CD4-positive, alpha-beta T cell treated with Interferon alpha-2 for 1 hour (primary cell): ENCODE results near the gene TNK2.
"Not testable (repeated sequence)": the region's sequence is repeated elsewhere in the genome, so short reads cannot be mapped to it uniquely, and the experiment has no call there.

Experiments used
- DNase-seq, 2 donors: peaks; one replicate each; pipeline ENCODE4 v3.0.0-alpha.2; 2020 to 2022

TNK2 gene

GRCh38 chr3:195907934-195908693 lies at the start of gene TNK2:
Gene TNK2, minus strand, starts transcription at chr3:195908551. Its CDS starts 19,963 bp downstream, at chr3:195888588.
- peak; percentile 33 to 61 for DNase-seq

DNA sequence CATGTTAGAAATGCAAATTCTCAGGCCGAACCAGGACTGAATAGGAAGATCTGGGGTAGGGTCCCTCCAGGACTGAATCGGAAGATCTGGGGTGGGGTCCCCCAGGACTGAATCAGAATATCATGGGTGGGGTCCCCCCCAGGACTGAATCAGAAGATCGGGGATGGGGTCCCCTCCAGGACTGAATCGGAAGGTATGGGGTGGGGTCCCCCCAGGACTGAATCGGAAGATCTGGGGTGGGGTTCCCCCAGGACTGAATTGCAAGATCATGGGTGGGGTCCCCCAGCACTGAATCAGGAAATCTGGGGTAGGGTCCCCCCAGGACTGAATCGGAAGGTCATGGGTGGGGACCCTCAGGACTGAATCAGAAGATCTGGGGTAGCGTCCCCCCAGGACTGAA lies 48.2 kb upstream of the TNK2 start:
- no peak for DNase-seq

DNA sequence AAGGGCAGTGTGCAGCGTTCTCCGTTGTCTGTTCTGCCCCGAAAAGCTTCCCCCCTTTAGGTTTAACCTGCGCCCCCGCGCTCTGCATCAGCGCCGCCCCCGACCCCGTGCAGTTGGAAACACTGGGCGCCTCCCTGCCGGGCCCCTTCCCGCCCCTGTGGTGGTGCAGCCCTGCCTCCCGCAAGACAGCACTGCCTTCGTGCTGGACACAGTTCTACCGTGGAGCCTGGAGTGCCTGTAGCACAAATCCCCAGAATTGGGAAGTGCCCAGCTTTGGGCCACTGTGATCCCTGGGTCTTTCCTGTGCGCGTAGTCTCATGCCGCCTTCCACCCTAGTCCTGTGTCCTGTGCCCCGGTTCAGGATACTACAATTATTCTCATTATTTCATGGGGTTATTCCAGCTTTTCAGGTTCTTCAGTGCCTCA lies 47.1 kb upstream of the TNK2 start:
- not testable (repeated sequence) for DNase-seq

DNA sequence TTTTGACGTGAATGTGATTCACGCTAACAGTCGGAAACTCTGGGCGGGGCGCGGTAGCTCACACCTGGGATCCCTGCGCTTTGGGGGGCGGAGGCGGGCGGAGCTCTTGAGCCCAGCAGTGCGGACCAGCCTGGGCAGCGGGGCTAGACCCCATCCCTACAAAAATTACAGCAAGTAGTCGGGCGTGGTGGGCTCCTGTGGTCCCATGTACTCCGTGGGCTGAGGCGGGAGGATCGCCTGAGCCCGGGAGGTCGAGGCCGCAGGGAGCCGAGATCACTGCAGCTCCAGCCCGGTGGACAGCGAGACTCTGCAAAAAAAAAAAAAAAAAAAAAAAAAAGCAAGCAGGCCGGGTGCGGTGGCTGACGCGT lies 46.4 kb upstream of the TNK2 start:
- not testable (repeated sequence) for DNase-seq

DNA sequence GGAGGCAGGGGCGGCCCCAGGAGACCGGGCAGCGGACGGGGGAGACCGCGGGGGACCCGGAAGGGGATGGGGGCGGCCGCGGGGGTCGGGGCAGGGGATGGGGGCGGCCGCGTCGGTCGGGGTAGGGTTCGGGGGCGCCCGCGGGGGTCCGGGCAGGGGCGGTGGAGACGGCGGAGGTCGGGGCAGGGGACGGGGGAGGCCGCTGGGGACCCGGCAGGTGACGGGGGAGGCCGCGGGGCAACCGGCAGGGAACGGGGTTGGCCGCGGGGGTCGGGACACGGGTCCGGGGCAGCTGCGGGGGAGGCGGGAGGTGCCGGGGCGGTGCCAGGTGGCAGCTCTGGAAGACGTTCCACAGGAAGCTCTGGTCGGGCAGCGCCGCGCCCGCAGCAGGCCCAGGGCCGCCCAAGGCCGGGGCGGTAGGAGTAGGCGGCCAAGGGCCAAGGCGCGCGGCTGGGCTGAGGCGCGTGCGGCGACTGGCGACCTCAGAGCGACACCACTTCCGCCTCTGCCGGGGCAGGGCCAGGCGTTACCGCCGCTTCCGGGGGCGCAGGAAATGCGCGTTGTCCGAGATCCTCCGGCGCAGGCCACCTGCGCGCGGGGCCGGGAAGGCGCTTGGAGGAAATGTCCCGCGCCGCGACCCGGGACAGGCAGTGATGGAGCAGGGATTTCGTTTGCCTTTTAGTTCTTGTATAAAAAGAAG lies 45.9 kb upstream of the TNK2 start:
- peak; percentile 71 to 75 for DNase-seq

GRCh38 chr3:195952590-195952989 lies 44.2 kb upstream of the TNK2 start:
- DNase-seq: not testable (repeated sequence)

- DNase-seq: not testable (repeated sequence)
Measured at GRCh38 chr3:195951443-195952177, 43.3 kb upstream of the TNK2 start.

DNA sequence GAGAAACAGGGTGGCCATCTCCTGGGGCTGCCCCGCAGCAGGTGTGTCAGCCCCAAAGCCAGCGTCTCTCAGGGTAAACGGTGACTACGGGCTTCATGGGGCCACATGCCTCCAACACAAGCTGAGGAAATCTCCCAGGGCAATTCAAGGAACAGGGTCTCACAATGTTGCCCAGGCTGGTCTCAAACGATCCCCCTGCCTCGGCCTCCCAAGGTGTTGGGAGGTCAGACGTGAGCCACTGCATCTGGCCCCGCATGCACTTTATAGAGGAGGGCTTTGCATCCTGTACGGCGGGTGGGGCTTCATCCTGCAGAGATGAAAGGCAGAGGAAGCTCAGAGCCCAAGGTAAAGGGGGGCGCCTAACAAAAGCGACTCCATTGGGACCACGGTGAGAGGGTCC lies 42.4 kb upstream of the TNK2 start:
- not testable (repeated sequence) for DNase-seq

- DNase-seq: not testable (repeated sequence)
Measured at GRCh38 chr3:195950164-195950563, 41.8 kb upstream of the TNK2 start.

- DNase-seq: not testable (repeated sequence)
Measured at GRCh38 chr3:195946910-195947699, 38.8 kb upstream of the TNK2 start.

DNA sequence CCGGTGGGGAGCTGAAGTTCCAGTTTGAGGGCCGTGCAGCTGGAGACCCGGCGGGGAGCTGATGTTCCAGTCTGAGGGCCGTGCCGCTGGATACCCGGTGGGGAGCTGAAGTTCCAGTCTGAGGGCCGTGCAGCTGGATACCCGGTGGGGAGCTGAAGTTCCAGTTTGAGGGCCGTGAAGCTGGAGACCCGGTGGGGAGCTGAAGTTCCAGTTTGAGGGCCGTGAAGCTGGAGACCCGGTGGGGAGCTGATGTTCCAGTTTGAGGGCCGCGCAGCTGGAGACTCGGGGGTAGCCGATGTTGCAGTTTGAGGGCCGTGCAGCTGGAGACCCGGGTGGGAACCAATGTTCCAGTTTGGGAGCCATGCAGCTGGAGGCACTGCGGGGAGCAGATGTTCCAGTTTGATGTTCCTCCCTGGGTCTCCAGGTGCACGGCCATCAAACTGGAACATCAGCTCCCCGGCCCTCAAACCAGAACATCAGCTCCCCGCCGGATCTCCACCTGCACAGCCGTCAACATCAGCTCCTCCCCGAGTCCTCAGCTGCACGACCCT lies 33.0 kb upstream of the TNK2 start:
- DNase-seq: not testable (repeated sequence)

DNA sequence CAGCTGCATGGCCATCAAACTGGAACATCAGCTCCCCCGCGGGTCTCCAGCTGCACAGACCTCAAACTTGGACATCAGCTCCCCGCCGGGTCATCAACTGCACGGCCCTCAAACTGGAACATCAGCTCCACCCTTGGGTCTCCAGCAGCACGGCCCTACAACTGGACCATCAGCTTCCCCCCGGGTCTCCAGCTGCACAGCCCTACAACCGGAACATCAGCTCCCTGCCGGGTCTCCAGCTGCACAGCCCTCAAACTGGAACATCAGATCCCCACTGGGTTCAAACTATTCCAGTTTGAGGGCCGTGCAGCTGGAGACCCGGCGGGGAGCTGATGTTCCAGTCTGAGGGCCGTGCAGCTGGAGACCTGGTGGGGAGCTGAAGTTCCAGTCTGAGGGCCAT lies 32.5 kb upstream of the TNK2 start:
- DNase-seq: not testable (repeated sequence)

DNA sequence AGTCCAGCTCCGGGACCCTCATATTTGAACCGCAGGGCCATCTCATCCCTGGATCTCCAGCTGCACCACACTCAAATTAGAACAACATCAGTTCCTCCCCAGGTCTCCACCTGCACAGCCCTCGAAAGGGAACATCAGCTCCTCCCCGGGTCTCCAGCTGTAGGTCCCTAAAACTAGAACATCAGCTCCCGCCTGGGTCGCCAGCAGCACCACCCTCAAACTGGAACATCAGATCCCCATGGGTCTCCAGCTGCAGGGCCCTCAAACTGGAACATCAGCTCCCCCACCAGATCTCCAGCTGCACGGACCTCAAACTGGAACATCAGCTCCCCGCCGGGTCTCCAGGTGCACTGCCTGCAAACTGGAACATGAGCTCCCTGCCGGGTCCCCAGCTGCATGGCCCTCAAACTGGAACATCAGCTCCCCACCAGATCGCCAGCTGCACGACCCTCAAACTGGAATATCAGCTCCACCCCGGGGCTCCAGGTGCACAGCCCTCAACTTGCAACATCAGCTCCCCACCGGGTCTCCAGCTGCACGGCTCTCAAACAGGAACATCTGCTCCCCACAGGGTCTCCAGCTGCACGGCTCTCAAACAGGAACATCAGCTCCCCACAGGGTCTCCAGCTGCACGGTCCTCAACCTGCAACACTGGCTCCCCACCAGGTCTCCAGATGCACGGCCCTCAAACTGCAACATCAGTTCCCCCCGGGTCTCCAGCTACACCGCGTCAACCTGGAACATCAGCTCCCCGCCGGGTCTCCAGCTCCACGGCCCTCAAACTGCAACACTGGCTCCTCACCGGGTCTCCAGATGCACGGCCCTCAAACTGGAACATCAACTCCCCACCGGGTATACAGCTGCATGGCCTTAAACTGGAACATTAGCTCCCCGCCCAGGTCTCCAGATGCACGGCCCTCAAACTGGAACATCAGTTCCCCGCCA lies 31.4 kb upstream of the TNK2 start:
- not testable (repeated sequence) for DNase-seq

- DNase-seq: not testable (repeated sequence)
Measured at GRCh38 chr3:195933044-195933430, 24.7 kb upstream of the TNK2 start.

DNA sequence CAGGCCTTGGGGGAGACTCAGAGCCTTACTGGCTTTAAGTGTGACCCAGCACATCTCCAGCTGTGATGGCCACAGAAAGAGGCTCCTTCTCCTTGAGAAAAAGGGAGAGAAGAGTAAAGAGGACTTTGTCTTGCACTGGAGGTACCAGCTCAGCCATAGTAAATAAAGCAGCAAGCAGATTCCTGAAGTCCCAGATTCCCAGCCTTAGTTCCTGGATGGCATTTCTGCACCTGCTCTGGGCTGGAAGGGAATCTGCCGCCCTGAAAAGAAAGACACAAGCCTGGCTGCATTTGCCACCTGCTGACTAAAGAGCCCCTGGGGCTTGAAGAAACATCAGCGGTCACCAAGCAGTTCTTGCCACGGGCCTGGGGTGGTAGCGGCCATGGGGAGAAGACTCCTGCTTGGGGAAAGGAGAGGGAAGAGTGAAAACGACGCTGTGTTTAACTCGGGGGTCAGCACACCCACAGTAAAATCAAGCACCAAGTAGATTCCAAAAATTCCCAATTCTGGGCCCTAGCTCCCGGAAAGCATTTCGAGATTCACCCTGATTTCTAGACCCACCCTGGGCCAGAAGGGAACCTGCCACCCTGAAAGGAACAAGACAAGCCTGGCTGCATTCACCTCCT lies 24.2 kb upstream of the TNK2 start:
- DNase-seq: no peak

DNA sequence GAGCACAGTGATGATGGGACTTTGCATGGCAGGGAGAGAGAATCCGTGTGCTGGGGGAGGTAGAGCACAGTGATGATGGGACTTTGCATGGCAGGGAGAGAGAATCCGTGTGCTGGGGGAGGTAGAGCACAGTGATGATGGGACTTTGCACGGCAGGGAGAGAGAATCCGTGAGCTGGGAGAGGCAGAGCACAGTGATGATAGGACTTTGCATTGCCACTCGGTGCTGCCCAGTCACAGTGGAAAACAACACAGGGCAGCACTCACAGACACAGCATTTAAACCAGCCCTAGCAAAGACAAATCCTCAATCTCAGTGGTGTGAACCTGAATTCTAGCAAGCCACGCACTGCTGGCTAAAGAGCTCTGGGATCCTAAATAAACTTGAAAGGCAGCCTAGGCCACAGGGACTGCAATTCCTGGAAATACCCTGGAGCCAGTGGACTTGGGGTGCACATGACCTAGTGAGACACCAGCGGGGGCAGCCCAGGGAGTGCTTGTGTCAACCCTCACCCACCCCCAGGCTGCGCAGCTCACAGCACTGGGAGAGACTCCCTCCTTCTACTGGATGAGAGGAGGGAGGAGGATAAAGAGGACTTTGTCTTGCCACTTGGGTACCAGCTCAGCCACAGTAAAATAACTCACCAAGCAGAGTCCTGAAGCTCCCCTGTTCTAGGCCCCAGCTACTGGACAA lies 23.4 kb upstream of the TNK2 start:
- no peak for DNase-seq

GRCh38 chr3:195929452-195929851 lies 21.1 kb upstream of the TNK2 start:
- no peak for DNase-seq

DNA sequence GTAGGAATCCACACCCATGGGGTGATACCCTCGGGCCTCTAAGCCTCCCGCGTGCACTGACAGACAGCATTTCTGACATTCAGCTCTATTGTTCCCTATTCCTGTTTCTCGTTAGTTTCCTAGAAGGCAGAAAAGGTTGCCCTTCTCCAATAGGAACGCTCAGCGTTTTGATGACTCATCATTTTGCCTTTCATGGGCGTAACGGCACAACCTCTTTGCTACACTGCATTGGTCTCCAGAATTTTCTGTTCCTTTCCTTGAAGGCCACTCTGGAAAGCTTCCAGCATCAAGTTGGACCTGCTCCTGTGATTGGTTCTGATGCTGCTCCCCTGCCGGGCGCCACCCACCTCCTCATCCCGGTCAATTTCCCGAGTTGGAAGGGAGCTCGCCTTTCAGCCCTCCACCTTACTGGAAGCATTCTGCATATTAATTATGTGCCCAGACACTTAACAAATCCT lies 13.0 kb upstream of the TNK2 start:
- DNase-seq: no peak

GRCh38 chr3:195918176-195918575 lies 9.8 kb upstream of the TNK2 start:
- no peak for DNase-seq

GRCh38 chr3:195916991-195917390 lies 8.6 kb upstream of the TNK2 start:
- no peak for DNase-seq
